ENCODE data around the gene DLGAP4. TPM values are rescaled to one million over a fixed set of nuclear protein-coding genes. Genes with fewer than 3 reads are reported as not detected.

The DLGAP4 gene
- total and polyA plus RNA-seq, 10 of the 15 experiments (the other 5 are each of a cell fraction or from before 2014, with no cell fraction given) = 0.42 to 43.3 (median 19.0) TPM

DNA sequence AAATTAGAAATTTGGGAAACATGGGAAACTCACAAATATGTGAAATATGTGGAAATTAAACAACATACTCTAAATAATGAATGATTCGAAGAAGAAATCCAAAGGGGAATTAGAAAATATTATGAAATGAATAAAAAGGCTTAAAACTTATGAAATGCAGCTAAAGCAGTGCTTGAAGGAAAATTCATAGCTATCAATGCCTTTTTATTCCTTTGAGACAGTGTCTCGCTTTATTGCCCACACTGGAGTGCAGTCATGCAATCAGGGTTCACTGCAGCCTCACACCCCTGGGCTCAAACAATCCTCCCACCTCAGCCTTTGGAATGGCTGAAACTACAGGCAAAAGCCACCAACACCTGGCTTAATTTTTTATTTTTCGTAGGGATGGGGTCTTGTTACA is 259.4 kb downstream of the DLGAP4 start (continued):
- TF ChIP-seq LARP7 (IDR thresholded peaks at IDR 0.05) (no peak), PAX5 (IDR thresholded peaks at IDR 0.05; ENCODE audit: borderline replicate concordance, low read depth, low read length) (no peak), GATAD2B (conservative IDR thresholded peaks at IDR 0.05; ENCODE audit: low read depth) (no peak), YY1 (IDR thresholded peaks at IDR 0.05; ENCODE audit: low read depth, low read length) (no peak)
- TF ChIP-seq, protein P1, sequence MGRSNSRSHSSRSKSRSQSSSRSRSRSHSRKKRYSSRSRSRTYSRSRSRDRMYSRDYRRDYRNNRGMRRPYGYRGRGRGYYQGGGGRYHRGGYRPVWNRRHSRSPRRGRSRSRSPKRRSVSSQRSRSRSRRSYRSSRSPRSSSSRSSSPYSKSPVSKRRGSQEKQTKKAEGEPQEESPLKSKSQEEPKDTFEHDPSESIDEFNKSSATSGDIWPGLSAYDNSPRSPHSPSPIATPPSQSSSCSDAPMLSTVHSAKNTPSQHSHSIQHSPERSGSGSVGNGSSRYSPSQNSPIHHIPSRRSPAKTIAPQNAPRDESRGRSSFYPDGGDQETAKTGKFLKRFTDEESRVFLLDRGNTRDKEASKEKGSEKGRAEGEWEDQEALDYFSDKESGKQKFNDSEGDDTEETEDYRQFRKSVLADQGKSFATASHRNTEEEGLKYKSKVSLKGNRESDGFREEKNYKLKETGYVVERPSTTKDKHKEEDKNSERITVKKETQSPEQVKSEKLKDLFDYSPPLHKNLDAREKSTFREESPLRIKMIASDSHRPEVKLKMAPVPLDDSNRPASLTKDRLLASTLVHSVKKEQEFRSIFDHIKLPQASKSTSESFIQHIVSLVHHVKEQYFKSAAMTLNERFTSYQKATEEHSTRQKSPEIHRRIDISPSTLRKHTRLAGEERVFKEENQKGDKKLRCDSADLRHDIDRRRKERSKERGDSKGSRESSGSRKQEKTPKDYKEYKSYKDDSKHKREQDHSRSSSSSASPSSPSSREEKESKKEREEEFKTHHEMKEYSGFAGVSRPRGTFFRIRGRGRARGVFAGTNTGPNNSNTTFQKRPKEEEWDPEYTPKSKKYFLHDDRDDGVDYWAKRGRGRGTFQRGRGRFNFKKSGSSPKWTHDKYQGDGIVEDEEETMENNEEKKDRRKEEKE (IDR thresholded peaks at IDR 0.05) = no peak
- TF ChIP-seq, protein P2, sequence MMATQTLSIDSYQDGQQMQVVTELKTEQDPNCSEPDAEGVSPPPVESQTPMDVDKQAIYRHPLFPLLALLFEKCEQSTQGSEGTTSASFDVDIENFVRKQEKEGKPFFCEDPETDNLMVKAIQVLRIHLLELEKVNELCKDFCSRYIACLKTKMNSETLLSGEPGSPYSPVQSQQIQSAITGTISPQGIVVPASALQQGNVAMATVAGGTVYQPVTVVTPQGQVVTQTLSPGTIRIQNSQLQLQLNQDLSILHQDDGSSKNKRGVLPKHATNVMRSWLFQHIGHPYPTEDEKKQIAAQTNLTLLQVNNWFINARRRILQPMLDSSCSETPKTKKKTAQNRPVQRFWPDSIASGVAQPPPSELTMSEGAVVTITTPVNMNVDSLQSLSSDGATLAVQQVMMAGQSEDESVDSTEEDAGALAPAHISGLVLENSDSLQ (IDR thresholded peaks at IDR 0.05) = no peak
- TF ChIP-seq, protein P3, sequence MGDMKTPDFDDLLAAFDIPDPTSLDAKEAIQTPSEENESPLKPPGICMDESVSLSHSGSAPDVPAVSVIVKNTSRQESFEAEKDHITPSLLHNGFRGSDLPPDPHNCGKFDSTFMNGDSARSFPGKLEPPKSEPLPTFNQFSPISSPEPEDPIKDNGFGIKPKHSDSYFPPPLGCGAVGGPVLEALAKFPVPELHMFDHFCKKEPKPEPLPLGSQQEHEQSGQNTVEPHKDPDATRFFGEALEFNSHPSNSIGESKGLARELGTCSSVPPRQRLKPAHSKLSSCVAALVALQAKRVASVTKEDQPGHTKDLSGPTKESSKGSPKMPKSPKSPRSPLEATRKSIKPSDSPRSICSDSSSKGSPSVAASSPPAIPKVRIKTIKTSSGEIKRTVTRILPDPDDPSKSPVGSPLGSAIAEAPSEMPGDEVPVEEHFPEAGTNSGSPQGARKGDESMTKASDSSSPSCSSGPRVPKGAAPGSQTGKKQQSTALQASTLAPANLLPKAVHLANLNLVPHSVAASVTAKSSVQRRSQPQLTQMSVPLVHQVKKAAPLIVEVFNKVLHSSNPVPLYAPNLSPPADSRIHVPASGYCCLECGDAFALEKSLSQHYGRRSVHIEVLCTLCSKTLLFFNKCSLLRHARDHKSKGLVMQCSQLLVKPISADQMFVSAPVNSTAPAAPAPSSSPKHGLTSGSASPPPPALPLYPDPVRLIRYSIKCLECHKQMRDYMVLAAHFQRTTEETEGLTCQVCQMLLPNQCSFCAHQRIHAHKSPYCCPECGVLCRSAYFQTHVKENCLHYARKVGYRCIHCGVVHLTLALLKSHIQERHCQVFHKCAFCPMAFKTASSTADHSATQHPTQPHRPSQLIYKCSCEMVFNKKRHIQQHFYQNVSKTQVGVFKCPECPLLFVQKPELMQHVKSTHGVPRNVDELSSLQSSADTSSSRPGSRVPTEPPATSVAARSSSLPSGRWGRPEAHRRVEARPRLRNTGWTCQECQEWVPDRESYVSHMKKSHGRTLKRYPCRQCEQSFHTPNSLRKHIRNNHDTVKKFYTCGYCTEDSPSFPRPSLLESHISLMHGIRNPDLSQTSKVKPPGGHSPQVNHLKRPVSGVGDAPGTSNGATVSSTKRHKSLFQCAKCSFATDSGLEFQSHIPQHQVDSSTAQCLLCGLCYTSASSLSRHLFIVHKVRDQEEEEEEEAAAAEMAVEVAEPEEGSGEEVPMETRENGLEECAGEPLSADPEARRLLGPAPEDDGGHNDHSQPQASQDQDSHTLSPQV (IDR thresholded peaks at IDR 0.05) = no peak

Measured in GM12878 (cell line).